Measurements from ENCODE around the gene TCHHL1.

DNA sequence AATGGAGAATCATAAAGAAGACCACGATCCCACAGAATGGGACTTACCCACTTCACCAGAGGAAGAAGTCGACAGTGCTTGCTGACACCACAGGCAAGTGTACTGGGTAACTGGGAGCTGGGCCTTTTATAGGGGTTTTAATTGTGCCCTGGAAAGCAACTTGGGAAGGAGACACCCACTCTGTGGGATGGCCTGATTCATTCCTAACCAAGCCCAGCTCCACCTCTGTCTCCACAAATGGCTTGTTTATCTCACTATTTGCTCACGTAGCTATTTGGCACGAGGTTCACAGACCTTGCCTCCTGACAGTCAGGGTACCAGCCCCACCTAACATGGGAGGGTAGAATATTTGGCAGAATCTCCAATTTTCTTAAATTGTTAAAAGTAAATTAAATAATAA is 26.5 kb upstream of the TCHHL1 start, which contains the start of gene TCHH:
- TF ChIP-seq, protein P1, sequence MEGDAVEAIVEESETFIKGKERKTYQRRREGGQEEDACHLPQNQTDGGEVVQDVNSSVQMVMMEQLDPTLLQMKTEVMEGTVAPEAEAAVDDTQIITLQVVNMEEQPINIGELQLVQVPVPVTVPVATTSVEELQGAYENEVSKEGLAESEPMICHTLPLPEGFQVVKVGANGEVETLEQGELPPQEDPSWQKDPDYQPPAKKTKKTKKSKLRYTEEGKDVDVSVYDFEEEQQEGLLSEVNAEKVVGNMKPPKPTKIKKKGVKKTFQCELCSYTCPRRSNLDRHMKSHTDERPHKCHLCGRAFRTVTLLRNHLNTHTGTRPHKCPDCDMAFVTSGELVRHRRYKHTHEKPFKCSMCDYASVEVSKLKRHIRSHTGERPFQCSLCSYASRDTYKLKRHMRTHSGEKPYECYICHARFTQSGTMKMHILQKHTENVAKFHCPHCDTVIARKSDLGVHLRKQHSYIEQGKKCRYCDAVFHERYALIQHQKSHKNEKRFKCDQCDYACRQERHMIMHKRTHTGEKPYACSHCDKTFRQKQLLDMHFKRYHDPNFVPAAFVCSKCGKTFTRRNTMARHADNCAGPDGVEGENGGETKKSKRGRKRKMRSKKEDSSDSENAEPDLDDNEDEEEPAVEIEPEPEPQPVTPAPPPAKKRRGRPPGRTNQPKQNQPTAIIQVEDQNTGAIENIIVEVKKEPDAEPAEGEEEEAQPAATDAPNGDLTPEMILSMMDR (IDR thresholded peaks at IDR 0.05) = no peak
- TF ChIP-seq POLR2AphosphoS5 (IDR thresholded peaks at IDR 0.05) (no peak), EP300 (IDR thresholded peaks at IDR 0.05) (no peak), POLR2A (IDR thresholded peaks at IDR 0.05) (no peak)
